H9 (cell line): Measurements from ENCODE around the gene OSTN. TPM values are rescaled to one million over a fixed set of nuclear protein-coding genes. Genes with fewer than 3 reads are reported as not detected.

Experiments
- DNase-seq: peaks from one replicate; pipeline ENCODE4 v3.0.0-alpha.2; 2017
- H2AFZ ChIP-seq: one replicate; pipeline ENCODE4 v1.6.1; 2013; ENCODE audit warnings: mild to moderate bottlenecking, low read length, control low read depth, moderate library complexity
- H2AK5ac ChIP-seq: 2 replicates; pipeline ENCODE4 v1.6.1; 2013; ENCODE audit warnings: low read length, control low read depth, mixed read lengths; ENCODE audit not compliant: insufficient read length
- H2BK120ac ChIP-seq: one replicate; pipeline ENCODE4 v1.6.1; 2013; ENCODE audit warnings: low read depth, mild to moderate bottlenecking, low read length, control low read depth, inconsistent platforms; ENCODE audit not compliant: poor library complexity, severe bottlenecking
- H2BK12ac ChIP-seq: 2 replicates; pipeline ENCODE4 v1.6.1; 2013; ENCODE audit warnings: low read length, control low read depth, mixed read lengths, low read depth; ENCODE audit not compliant: insufficient read length
- H2BK15ac ChIP-seq: 2 replicates; pipeline ENCODE4 v1.6.1; 2013; ENCODE audit warnings: low read depth, low read length, control low read depth
- H2BK20ac ChIP-seq: one replicate; pipeline ENCODE4 v1.6.1; 2013; ENCODE audit warnings: low read depth, mild to moderate bottlenecking, low read length, control low read depth, inconsistent platforms; ENCODE audit not compliant: poor library complexity, severe bottlenecking
- H2BK5ac ChIP-seq: 2 replicates; pipeline ENCODE4 v1.6.1; 2013; ENCODE audit warnings: low read length, control low read depth, mixed read lengths; ENCODE audit not compliant: insufficient read length
- H3K14ac ChIP-seq: 2 replicates; pipeline ENCODE4 v1.6.1; 2013; ENCODE audit warnings: low read length, control low read depth; ENCODE audit not compliant: insufficient read depth
- H3K18ac ChIP-seq: 2 replicates; pipeline ENCODE4 v1.6.1; 2013; ENCODE audit warnings: low read depth, mild to moderate bottlenecking, mixed read lengths, low read length, control low read depth; ENCODE audit not compliant: insufficient read length
- H3K23ac ChIP-seq: 2 replicates; pipeline ENCODE4 v1.6.1; 2013; ENCODE audit warnings: low read length, control low read depth, mixed read lengths, low read depth; ENCODE audit not compliant: insufficient read length
- H3K23me2 ChIP-seq: 2 replicates; pipeline ENCODE4 v1.6.1; 2013; ENCODE audit warnings: low read depth, mild to moderate bottlenecking, mixed read lengths, low read length, control low read depth; ENCODE audit not compliant: insufficient read length, poor library complexity, severe bottlenecking
- H3K27ac ChIP-seq: 2 replicates; pipeline ENCODE4 v1.5.1; 2013; ENCODE audit warnings: low read length, control low read depth, mixed read lengths, low read depth; ENCODE audit not compliant: insufficient read length
- H3K27me3 ChIP-seq: 2 replicates; pipeline ENCODE4 v1.6.1; 2013; ENCODE audit warnings: low read length, control low read depth, inconsistent platforms; ENCODE audit not compliant: insufficient read depth
- H3K4ac ChIP-seq: 2 replicates; pipeline ENCODE4 v1.6.1; 2013; ENCODE audit warnings: low read depth, mild to moderate bottlenecking, control low read depth, inconsistent platforms, low read length, moderate library complexity
- H3K4me1 ChIP-seq: 2 replicates; pipeline ENCODE4 v1.6.1; 2013; ENCODE audit warnings: low read length, control low read depth, inconsistent platforms; ENCODE audit not compliant: insufficient read depth
- H3K4me2 ChIP-seq: 2 replicates; pipeline ENCODE4 v1.6.1; 2013; ENCODE audit warnings: low read length, control low read depth, mixed read lengths; ENCODE audit not compliant: insufficient read length, insufficient read depth
- H3K56ac ChIP-seq: 2 replicates; pipeline ENCODE4 v1.6.1; 2013; ENCODE audit warnings: low read depth, mild to moderate bottlenecking, mixed read lengths, low read length, control low read depth; ENCODE audit not compliant: insufficient read length
- H3K79me1 ChIP-seq: 2 replicates; pipeline ENCODE4 v1.6.1; 2013; ENCODE audit warnings: low read depth, mild to moderate bottlenecking, moderate library complexity, low read length, control low read depth, inconsistent platforms; ENCODE audit not compliant: insufficient read depth, poor library complexity, severe bottlenecking
- H3K79me2 ChIP-seq: 2 replicates; pipeline ENCODE4 v1.6.1; 2013; ENCODE audit warnings: low read length, control low read depth, inconsistent platforms; ENCODE audit not compliant: insufficient read depth
- H3K9ac ChIP-seq: 2 replicates; pipeline ENCODE4 v1.6.1; 2013; ENCODE audit warnings: low read length, control low read depth, mixed read lengths; ENCODE audit not compliant: insufficient read length; ENCODE audit errors: extremely low read depth
- H3K9me3 ChIP-seq: one replicate; pipeline ENCODE4 v1.6.1; 2013; ENCODE audit warnings: low read depth, low read length, inconsistent platforms; ENCODE audit not compliant: control insufficient read depth
- H3T11ph ChIP-seq: one replicate; pipeline ENCODE4 v1.6.1; 2013; ENCODE audit warnings: mild to moderate bottlenecking, low read length, control low read depth, inconsistent platforms
- H4K20me1 ChIP-seq: one replicate; pipeline ENCODE4 v1.6.1; 2013; ENCODE audit not compliant: control insufficient read depth, insufficient read length, insufficient read depth
- H4K5ac ChIP-seq: 2 replicates; pipeline ENCODE4 v1.6.1; 2013; ENCODE audit warnings: low read depth, mild to moderate bottlenecking, mixed read lengths, low read length, control low read depth; ENCODE audit not compliant: insufficient read length
- H4K8ac ChIP-seq: replicated peaks from 2 replicates; pipeline ENCODE4 v1.6.1; 2013; ENCODE audit warnings: low read length, control low read depth, mixed read lengths, low read depth; ENCODE audit not compliant: insufficient read length
- H4K91ac ChIP-seq: 2 replicates; pipeline ENCODE4 v1.6.1; 2013; ENCODE audit warnings: low read depth, mild to moderate bottlenecking, moderate library complexity, mixed read lengths, low read length, control low read depth; ENCODE audit not compliant: insufficient read length
- H3K27ac Mint-ChIP-seq, 3 experiments: 2 replicates in 2 of 3; 3 replicates in 1 of 3; pipeline ENCODE4 v1.8.0; 2020 to 2021; ENCODE audit warnings: mixed read lengths in 3 of 3, mild to moderate bottlenecking in 1 of 3, moderate library complexity in 1 of 3
- H3K27me3 Mint-ChIP-seq: 2 replicates; pipeline ENCODE4 v1.8.0; 2021; ENCODE audit warnings: low read depth, mild to moderate bottlenecking, moderate library complexity, mixed read lengths
- H3K36me3 Mint-ChIP-seq, 3 experiments: 2 replicates in 2 of 3; 3 replicates in 1 of 3; pipeline ENCODE4 v1.8.0; 2020 to 2021; ENCODE audit warnings: low read depth in 3 of 3, mixed read lengths in 3 of 3; ENCODE audit not compliant: insufficient read depth in 1 of 3
- H3K4me1 Mint-ChIP-seq, 2 experiments: 2 replicates each; pipeline ENCODE4 v1.8.0; 2020; ENCODE audit warnings: mixed read lengths in 2 of 2
- H3K4me3 Mint-ChIP-seq, 2 experiments: 2 replicates in 1 of 2; 3 replicates in 1 of 2; pipeline ENCODE4 v1.8.0; 2020 to 2021; ENCODE audit warnings: mild to moderate bottlenecking in 2 of 2, mixed read lengths in 2 of 2, moderate library complexity in 1 of 2
- H3K9me3 Mint-ChIP-seq, 2 experiments: 2 replicates in 1 of 2; 3 replicates in 1 of 2; pipeline ENCODE4 v1.8.0; 2020; ENCODE audit warnings: mild to moderate bottlenecking in 2 of 2, mixed read lengths in 2 of 2, moderate library complexity in 1 of 2
- WGBS: extraction: QIAGEN DNeasy Blood & Tissue Kit; methylation state at CpG from one replicate; pipeline ENCODE4 v1.1.7; 2013; ENCODE audit warnings: missing lambda C conversion rate, low lambda C conversion rate, mixed read lengths; ENCODE audit not compliant: insufficient read length; ENCODE audit errors: extremely low coverage; 5-methylcytosine and 5-hydroxymethylcytosine counted together
- total RNA-seq: library from RNA; stranded (reverse); gene quantifications from 2 replicates; pipeline ENCODE4 v1.2.1, GENCODE V29; 2021
- TF ChIP-seq, protein P1 (sequence below): fragments of 200-600 bp; sonication (generic); conservative IDR thresholded peaks from 3 replicates; pipeline ENCODE4 v1.8.0; 2021; ENCODE audit warnings: antibody characterized with exemption, mild to moderate bottlenecking

OSTN gene
- total RNA-seq, 1 experiment from 2014 or later: 0.07 TPM

GRCh38 chr3:191280111-191280510 lies 81.1 kb downstream of the OSTN start:
- Mint-ChIP-seq H3K36me3 (no peaks in the 10 kb centered on the region), H3K27ac (no peak overlapping the region), H3K27me3 (no peaks in the 10 kb centered on the region), H3K4me1 (no peaks in the 10 kb centered on the region), H3K9me3 (no peaks in the 10 kb centered on the region), H3K4me3 (no peak overlapping the region)
- Histone ChIP-seq H3K23me2 (no peaks in the 10 kb centered on the region), H3K4ac (no peak overlapping the region), H4K91ac (no peak overlapping the region), H2BK120ac (no peak overlapping the region), H3K4me2 (no peak overlapping the region), H3T11ph (no peak overlapping the region), H2AK5ac (no peak overlapping the region), H3K9me3 (no peaks in the 10 kb centered on the region), H3K18ac (no peak overlapping the region), H3K23ac (no peak overlapping the region), H3K27ac (no peak overlapping the region), H2BK15ac (no peak overlapping the region), H2BK12ac (no peak overlapping the region), H2BK20ac (no peak overlapping the region), H2AFZ (no peak overlapping the region), H3K9ac (no peak overlapping the region), H3K79me1 (no peaks in the 10 kb centered on the region), H4K5ac (no peak overlapping the region), H4K20me1 (no peaks in the 10 kb centered on the region), H3K4me1 (no peaks in the 10 kb centered on the region), H3K14ac (no peak overlapping the region), H4K8ac (no peak overlapping the region), H3K56ac (no peak overlapping the region), H3K79me2 (no peaks in the 10 kb centered on the region), H2BK5ac (no peak overlapping the region), H3K27me3 (no peaks in the 10 kb centered on the region)
- no CpG with 5 or more reads among the region's 1 CpG for WGBS
- TF ChIP-seq, protein P1, sequence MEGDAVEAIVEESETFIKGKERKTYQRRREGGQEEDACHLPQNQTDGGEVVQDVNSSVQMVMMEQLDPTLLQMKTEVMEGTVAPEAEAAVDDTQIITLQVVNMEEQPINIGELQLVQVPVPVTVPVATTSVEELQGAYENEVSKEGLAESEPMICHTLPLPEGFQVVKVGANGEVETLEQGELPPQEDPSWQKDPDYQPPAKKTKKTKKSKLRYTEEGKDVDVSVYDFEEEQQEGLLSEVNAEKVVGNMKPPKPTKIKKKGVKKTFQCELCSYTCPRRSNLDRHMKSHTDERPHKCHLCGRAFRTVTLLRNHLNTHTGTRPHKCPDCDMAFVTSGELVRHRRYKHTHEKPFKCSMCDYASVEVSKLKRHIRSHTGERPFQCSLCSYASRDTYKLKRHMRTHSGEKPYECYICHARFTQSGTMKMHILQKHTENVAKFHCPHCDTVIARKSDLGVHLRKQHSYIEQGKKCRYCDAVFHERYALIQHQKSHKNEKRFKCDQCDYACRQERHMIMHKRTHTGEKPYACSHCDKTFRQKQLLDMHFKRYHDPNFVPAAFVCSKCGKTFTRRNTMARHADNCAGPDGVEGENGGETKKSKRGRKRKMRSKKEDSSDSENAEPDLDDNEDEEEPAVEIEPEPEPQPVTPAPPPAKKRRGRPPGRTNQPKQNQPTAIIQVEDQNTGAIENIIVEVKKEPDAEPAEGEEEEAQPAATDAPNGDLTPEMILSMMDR: no peak
- no peak for DNase-seq
